DMS79 treated with DMSO at 0.1 percent for 48 hours (cell line): ENCODE measurements around the gene C1QTNF8.
"Not testable (repeated sequence)": the region's sequence is repeated elsewhere in the genome, so short reads cannot be mapped to it uniquely, and the experiment has no call there.

ENCODE experiments used
- DNase-seq: peaks from one replicate; lab custom pipeline; 2025; lab: John Stamatoyannopoulos, UW

Gene C1QTNF8

DNA sequence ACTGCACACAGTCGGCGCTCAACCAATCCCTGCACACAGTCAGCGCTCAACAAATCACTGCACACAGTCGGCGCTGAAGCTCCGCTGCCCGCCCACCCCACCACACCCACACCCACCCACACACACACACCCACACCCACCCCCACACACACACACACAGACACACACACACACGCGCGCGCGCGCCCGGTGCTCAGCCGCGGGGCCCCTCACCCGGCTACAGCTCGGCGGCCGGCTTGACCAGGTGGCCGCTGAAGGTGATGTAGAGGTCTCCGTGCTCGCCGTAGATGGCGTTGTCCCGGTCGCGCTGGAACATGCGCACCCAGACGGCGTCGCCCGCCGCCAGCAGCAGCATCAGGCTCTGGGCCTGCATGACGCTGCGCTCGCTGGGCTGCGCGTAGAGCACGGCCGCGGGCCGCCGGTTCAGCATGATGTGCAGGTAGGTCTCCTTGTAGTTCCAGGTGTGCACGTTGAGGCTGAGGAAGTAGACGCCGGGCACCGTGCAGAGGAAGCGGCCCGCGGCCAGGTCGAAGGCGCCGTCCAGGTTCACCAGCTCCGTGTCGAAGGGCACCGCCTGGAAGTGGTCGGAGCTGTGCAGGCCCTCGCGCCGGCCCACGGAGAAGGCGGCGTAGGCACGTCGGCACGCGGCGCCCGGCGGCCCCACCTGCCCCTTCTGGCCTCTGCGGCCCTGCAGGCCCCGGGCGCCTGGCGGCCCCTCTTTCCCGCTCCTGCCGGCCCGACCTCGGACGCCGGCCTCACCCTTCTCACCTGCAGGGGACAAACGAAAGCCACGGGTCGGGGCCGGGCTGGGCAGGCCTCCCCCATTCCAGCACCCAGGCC is 2.5 kb downstream of the C1QTNF8 start:
- DNase-seq: no peak

DNA sequence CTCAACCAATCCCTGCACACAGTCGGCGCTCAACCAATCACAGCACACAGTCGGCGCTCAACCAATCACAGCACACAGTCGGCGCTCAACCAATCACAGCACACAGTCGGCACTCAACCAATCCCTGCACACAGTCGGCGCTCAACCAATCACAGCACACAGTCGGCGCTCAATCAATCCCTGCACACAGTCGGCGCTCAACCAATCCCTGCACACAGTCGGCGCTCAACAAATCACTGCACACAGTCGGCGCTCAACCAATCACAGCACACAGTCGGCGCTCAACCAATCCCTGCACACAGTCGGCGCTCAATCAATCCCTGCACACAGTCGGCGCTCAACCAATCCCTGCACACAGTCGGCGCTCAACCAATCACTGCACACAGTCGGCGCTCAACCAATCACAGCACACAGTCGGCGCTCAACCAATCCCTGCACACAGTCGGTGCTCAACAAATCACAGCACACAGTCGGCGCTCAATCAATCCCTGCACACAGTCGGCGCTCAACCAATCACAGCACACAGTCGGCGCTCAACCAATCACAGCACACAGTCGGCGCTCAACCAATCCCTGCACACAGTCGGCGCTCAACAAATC is 3.3 kb downstream of the C1QTNF8 start:
- DNase-seq: not testable (repeated sequence)

DNA sequence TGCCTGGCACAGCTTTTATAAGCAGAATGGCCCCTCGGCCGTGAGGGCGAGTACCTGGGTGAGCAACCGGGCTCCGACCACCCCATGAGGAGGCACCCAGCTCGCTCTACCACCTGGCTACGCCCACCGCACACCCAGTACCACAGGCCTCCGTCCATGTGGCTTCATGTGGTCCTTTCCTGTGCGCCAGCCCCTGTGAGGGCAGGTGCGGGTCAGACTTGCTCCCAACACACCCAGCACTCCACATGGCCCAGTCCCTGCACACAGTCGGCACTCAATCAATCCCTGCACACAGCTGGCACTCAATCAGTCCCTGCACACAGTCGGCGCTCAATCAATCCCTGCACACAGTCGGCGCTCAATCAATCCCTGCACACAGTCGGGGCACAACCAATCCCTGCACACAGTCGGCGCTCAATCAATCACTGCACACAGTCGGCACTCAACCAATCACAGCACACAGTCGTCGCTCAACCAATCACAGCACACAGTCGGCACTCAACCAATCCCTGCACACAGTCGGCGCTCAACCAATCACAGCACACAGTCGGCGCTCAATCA is 4.0 kb downstream of the C1QTNF8 start:
- no peak for DNase-seq

DNA sequence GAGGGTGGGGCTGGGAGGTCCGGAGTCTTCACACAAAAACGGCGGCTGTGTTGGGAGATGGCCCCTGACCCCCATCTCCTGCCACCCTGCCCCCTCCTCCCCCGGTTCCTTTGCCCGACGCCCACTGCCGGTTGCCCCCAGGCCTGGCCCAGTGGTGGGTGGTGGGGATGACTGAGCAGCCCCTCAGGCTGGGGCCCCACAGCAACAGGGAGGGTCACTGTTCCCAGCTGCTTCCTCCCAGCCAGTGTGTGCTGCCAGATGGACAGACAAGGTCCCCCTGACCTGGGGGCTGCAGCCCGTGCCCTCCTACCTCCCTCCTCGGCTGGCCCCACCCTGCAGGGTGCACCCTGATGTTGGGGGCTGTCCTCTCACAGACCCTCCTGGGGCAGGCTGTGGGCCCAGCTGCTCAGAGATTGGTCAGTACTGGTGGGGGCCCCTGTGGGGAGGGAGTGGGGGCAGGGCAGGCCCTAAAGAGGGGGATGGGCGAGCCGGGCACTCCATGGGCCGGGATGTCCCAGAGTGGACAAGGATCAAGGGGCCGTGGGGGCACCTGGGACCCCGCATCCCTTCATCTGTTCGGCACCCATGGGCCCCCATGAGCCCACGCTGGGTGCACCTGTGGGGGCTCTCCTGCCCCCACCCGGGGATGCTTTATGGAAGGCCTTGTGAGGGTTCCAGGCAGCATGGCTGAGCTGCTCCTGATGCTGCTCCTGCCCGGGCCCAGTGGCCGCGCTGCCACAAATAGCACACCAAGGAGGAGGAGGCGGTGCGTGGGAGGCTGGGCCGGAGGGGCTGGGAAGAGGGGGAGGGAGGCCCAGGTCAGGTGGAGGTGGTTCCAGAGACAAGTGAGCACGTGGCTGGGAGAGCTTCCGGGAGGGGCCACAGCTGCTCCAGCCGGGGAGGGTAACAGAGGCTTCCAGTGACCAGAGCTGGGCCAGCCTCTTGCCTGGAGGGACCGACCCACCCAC is 5.1 kb downstream of the C1QTNF8 start:
- peak; percentile 20 for DNase-seq

DNA sequence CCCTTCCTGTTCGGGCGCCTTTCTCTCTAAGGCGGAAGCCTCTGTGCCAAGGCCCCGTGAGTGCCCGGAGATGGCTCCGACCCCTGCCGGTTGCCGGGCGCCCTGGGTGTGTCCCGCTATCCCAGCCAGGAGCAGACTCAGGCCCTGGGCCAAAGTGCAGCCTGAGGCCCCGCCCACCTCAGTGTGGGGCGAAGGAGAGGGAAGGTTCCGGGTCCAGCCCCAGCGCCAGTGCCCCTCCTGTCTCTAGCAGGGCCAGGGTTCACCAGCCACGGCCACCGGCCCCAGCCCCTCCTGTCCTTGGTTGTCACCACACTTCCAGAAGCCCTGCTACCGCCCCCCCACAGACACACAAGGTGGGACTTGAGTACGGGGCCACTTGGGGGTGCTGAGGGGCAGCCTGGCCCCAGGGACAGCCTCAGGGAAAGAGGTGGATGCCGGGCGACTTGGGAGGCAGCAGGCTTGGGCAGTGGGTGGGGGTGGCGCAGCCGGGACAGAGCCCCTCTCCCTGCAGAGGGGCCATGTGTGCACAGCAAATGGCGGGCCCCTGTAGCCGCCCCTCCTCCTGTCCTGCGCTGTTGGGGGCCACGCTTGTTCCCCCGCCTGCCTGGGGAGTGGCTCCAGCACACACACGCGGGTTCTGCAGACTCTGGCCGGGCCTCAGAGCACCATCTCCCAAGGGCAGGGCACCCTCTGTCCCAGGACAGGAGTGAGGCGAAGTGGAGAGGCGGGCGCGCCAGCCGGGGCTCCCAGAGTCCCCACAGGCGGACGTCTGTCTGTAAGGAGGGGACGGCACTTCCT is 6.0 kb downstream of the C1QTNF8 start:
- DNase-seq: no peak

DNA sequence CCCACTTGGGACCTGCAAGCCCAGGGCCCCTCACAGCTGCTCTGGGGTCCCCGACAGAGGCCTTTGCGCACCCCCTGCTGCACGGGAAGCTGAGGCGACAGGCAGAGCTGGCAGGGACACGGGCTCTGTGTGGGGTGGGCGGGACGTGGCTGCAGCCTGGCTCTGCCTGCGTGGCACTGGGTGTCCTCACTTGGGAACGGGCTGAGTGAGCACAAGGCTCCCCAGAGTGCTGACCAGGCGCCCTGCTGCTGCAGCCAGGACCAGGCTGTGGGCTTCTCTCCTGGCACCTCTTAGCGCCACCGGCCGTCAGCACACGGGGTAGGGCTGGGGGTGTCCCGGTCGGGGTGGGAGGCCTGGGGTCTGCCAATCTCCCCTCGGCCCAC is 6.6 kb downstream of the C1QTNF8 start:
- no peak for DNase-seq

DNA sequence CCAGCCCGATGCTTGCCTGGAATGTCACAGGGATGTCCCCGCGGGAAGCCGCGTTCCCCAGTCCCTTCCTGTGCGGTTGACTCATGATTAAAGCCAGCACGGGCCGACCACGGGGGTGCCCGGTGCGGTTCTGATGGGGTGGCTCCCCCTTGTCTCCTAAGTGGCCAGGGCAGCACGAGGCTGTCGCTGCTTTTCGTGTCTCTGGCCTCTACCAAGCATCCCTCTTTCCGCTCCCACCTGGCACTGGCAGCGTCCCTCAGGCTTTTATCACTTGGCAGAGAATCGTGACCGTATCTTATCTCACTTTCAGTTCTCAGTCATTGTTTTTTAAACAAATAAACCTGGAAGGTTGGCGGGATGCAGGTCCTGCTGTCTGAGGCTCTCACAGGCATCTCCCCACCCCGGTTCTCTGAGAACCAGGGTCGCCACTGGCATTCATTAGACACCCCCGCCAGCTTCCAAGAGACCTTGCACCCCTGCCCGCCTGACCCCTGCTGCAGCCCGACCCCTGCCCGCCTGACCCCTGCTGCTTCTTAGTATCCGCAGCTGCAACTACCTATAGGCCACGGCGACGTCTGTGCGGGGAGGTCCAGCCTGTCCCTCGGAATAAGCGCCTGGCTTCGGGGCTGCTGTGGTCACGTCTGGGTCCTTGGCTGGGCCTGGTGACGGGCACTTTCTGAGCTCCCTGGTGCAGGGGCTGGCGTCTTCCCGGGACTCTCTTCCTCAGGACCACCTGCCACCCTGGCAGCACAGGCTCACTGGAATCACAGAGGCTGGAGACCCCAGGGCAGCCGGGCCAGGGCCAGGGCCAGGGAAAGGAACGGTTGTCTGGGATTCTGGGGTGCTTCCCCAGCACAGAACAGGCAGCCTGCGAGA is 7.5 kb downstream of the C1QTNF8 start:
- DNase-seq: peak; percentile 55

DNA sequence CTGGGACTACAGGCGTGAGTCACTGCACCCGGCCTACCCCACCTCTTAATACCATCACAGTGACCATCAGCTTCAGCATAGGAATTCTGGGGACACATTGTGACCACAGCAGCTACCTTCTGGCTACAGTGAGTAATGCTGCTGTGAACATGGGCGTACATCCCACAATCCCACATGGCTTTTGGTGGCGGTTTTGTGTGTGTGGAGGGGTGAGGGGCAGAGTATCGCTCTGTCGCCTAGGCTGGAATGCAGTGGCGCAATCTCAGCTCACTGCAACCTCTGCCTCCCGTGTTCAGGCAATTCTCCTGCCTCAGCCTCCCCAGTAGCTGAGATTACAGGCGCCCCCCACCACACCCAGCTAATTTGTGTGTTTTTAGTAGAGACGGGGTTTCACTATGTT is 9.6 kb downstream of the C1QTNF8 start:
- not testable (repeated sequence) for DNase-seq

DNA sequence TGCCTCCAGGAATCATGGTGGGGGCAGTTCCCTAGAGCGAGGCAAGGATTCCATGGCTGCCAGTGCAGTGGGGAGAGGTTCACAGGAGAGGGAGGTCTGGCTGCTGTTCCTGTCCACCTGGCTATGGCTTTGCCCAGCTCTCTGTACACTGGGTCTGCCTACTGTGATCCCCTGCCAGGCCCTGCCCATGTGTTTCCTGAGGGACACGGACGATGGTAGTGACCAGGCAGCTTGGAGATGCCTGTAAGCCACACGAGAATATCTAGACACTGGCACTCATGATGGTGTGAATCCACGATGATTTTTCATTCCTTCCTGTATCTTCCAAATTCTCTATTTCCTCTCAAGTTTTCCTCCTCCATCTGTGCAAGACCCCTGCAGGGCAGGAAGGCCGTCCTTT is 11.1 kb downstream of the C1QTNF8 start:
- DNase-seq: no peak

DNA sequence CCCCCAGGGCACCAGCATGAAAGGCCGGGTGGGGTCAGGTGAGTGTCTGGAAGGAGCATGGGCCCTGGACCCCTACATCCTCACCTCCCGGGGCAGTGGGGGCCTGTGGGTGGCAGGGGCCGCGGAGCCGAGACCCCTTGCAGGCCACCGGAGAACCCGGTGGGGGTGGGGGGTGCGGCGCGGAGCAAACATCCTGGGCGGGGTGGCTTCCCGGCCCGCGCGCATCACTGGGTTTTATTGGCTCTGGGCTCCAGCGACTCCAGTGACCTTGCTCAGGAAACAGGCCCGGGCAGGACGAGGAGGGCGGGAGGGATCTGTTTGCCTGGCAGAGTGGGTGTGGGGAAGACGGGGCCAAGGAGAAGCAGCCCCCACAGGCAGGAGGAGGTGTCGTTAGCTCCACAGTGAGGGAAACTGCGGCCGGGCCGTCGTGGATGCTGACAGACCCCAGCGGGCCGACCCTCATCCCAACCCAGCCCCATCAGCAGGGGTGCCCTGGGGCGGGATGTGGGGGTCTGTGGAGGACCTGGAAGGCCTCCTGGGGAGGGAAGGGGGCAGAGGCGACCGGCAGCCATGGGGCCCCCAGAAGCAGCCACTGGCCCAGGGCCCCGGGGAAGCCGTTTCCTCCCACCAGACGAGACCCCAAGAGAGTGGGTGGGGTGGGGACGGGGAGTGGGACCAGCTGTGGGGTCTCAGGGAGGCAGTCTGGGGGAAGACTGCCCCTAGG is 12.9 kb downstream of the C1QTNF8 start:
- DNase-seq: peak; percentile 71

DNA sequence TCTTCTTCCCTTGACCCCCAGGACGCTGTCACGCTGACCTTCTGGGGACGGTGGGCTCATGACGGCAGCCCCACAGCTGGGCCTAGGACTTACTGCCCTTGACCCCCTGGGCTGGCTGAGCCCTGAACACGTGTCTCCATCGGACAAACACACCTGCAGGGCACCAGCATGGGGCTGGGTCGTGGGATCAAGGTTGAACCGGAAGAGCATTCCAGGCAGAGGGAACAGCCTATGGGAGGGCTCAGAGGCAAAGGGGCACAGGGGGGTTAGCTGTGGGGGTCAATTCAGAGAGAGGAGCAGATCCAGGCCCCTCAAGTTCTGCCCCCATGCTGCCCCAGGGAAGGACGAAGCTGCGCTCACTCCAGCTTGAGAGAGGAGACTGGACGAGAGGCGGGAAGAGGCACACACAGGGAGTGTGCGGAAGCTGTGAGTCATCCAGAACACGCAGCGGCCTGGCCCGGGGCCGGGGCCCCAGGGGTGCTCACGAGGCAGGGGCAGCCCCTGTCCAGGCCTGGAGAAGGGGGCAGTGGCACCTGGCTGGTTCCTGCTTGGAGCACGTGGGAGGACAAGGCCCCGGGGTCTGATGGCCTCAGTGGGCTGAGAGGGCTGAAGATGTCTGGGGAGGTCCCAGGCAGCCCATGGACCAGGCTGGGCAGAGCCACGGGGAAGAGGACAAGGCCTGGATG is 13.6 kb downstream of the C1QTNF8 start:
- no peak for DNase-seq

DNA sequence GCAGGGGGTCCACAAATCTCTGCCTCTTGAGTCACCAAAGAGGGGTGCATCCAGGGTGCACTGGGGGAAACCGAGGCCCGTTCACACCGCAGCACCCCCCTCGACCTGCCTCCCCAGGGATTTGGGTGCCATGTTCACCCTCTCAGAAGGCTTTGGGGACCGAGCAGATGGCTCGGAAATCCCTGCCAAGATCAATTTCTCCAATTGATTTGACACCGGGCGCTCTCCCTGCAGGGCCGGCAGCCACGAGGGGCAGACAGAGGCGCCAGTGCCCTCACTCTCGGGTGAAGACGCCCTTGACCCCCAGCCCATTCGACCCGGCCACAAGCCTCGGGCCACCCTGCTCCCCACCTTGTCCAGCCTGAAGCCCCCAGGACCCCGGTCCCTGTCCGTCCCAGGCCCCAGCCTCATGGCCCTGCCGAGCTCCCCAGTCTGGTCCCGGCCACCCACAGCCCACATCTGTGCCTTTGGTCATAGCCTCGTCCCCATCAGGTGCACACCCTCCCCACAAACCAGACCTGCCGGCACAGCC is 14.2 kb downstream of the C1QTNF8 start:
- DNase-seq: no peak

DNA sequence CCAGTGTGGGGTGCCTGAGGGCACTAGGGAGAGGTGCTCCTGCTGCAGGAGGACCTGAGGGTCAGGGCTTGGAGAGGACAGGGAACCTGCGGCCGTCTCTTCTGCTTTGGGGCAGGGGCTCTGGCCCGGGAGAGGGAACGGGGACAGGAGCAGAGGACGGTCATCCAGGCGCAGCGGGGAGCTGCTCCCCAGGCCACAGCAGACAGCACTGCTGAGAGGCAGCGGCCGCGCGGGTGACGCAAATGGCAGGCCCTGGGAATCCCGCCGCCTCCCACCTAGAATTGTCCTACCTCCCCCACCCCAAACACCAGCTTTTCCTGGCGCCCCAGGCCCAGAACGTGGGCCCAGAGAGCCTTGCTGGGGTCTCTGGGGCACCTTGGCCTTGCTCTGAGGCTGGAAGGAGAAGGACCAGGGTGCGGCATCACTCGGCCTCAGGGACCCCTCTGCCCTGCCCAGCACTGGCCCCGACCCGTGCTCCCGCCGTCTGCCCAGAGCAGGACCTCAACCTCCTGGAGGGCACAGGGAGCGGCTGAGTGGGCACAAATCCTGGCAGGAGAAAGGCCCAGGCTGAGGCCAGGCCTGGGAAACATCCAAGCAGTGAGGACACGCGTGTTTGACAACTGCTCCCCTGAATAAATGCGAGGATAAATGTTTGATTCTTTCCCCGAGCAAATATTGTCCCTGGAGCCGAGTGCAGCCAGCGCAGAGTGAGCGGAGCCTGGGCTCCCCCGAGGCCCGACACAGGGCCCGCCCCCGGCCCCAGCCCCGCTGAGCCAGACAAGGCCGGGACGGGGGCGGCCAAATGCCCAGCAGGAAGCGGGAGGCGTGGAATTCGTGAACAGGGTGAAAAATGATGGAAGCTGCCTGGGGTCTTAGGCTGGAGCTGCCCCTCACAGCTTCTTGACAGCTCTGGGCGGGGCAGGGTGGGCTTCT is 15.0 kb downstream of the C1QTNF8 start:
- DNase-seq: no peak

DNA sequence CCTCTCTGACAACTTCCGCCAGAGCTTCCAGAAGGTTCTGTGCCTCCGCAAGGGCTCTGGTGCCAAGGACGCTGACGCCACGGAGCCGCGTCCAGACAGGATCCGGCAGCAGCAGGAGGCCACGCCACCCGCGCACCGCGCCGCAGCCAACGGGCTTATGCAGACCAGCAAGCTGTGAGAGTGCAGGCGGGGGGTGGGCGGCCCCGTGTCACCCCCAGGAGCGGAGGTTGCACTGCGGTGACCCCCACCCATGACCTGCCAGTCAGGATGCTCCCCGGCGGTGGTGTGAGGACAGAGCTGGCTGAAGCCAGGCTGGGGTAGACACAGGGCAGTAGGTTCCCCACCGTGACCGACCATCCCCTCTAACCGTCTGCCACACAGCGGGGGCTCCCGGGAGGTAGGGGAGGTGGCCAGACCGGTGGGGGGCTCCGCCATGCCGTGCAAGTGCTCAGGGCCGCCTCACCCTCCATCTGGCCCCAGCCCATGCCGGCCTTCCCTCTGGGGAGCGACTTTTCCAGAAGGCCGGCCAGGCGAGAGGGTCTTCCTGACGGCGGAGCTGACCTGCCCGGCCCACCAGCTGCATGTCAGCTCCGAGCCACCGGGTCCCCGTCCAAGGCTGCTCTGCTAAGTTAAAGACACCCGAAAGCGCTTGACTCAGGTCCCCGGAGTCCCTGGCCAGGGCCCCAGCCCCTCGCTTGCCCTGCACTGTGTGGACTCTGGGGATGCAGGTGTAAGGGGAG is 16.1 kb downstream of the C1QTNF8 start:
- no peak for DNase-seq

DNA sequence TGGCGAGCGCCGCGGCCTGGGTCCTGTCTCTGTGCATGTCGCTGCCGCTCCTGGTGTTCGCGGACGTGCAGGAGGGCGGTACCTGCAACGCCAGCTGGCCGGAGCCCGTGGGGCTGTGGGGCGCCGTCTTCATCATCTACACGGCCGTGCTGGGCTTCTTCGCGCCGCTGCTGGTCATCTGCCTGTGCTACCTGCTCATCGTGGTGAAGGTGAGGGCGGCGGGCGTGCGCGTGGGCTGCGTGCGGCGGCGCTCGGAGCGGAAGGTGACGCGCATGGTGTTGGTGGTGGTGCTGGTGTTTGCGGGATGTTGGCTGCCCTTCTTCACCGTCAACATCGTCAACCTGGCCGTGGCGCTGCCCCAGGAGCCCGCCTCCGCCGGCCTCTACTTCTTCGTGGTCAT is 16.7 kb downstream of the C1QTNF8 start:
- no peak for DNase-seq

DNA sequence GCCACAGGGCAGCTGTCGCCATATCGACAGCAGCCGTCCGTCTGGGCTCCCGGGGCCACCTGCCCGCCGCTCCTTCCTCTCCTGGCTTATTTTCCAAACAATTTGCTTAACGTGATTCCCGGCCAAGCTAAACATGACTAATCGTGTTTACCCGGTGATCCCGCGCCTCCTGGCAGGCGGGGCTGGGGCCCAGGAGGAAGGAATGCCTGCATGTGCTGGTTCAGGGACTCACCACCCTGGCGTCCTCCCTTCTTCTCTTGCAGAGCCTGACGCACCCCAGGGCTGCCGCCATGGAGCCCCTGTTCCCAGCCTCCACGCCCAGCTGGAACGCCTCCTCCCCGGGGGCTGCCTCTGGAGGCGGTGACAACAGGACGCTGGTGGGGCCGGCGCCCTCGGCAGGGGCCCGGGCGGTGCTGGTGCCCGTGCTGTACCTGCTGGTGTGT is 17.4 kb downstream of the C1QTNF8 start:
- DNase-seq: peak; percentile 49
